ENCODE measurements around the gene EML4.

Gene EML4

DNA sequence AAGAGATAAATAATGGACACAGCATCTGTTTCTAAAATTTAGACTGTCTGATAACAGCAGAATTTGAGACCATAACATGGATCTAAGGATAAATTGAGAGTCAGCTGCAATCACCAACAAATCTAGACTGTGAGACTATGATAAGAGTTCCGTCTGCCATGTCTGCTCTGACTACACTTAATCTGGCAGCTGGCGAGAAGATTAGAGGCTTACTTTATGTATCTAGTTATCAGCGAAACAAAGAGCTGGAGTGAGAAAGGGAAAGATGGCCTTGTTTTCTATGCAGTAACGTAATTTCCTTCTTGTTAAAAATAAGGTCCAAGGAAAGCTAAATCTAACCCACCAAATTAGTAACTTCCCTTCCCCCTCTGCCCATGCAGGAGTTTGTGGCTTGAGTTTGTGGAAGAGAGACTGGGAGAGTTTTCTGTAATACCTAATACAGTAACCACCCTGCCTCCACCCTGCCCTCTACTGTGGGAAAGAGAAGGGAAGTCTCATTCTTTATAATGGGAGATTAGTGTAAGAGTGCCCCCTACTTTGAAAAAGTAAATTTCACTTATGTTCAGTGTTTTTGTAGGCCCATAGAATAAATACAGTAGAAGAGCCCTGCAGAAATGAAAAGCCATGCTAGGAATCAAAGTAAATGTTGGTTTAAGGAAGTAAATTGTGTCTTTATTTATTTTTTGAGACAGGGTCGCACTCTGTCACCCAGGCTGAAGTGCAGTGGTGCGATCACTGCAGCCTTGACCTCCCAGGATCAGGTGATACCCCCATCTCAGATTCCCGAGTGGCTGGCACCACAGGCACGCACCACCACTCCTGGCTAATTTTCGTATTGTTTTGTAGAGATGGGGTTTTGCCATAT lies 27.5 kb downstream of the EML4 start:
- peak; percentile 14 to 32 (median 27) for DNase-seq
- Mint-ChIP-seq H3K4me1 (ENCODE audit: low read depth in 2 of 2) (peaks cover 48 to 67% of the 10 kb centered on the region in 2 donors), H3K4me3 (no peak overlapping the region)

DNA sequence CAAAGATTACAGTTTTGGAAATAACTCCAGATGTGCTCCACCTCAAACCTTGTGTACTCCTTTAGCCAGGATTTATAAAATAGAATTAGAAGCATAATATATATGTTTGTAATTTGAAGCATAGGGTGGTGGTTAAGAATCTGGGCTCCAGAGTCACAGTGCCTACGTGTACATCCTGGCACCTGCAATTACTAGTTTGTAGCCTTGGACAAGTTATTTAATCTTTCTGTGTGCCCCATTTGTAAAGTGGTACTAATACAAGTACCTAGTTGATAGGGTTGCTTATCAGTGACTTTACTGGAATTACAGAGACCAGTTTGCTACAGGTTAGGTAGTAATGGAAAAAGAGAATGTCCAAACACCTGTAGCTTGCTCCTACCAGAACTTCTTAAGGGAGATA lies 28.6 kb downstream of the EML4 start:
- ATAC-seq (replicated peaks) (no peak), DNase-seq (no peak)
- Mint-ChIP-seq H3K4me3 (peak overlapping the region; percentile 2 to 24), H3K4me1 (ENCODE audit: low read depth in 2 of 2) (peaks cover 45 to 65% of the 10 kb centered on the region in 2 donors), H3K36me3 (ENCODE audit: insufficient read depth) (peaks cover 32% of the 10 kb centered on the region), H3K27me3 (no peaks in the 10 kb centered on the region), H3K27ac (peak overlapping the region; percentile 0 to 54), H3K9me3 (no peaks in the 10 kb centered on the region)

More for the DNA sequence above, 27.5 kb downstream of the EML4 start:
- Mint-ChIP-seq H3K9me3 (no peaks in the 10 kb centered on the region), H3K27ac (peak overlapping the region; percentile 18 to 49), H3K27me3 (no peaks in the 10 kb centered on the region), H3K36me3 (ENCODE audit: insufficient read depth) (peaks cover 31% of the 10 kb centered on the region)
- peak; percentile 77 for ATAC-seq (replicated peaks)

DNA sequence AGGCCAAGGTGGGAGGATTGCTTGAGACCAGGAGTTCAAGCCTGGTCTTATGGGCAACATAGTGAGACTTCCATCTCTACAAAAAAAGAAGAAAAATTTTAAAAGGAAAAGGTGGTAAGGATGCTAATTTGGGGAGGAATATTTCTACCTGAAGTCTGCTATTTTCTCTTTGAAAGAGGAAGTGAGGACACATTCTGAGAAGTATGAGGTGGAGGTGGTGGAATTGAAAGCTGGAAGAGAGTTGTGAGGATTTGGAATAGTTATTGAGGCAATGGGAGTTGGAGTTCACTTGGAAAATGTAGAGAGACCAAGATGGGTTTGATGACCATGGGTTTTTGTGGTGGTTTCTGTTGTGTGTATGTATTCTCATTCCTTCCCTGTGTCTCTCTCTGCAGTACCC lies 29.3 kb downstream of the EML4 start:
- Mint-ChIP-seq H3K9me3 (no peaks in the 10 kb centered on the region), H3K27me3 (no peaks in the 10 kb centered on the region), H3K4me1 (ENCODE audit: low read depth in 2 of 2) (peaks cover 39 to 59% of the 10 kb centered on the region in 2 donors), H3K4me3 (peak overlapping the region; percentile 2 to 24), H3K36me3 (ENCODE audit: insufficient read depth) (peaks cover 32% of the 10 kb centered on the region), H3K27ac (peak overlapping the region; percentile 0 to 54)
- no peak for ATAC-seq (replicated peaks)
- no peak for DNase-seq

DNA sequence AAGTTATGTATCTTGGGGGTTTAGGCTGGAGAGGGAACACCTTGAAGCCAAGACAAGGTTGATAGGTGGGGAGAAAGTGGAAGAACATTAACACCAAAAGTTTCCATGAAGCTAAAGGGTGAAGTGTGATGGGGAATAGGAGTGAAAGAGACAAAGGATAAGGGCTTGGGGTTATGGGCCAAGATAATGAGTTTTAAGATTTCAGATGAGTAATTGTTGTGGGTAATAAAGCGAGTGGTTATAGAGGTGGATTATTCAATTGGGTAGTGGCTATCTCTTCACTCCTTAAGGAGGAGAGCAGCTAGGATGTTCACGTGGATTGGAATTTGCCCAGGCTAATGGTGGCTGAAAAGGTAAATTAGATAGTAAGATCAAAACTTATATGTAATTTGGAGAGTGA lies 29.8 kb downstream of the EML4 start:
- no peak overlapping the region for H3K27ac Mint-ChIP-seq
- no peaks in the 10 kb centered on the region for H3K9me3 Mint-ChIP-seq
- no peak for ATAC-seq (replicated peaks)
- no peak for DNase-seq
- peak overlapping the region in 1 of 2 donors; percentile 3 for H3K4me3 Mint-ChIP-seq
- peaks cover 36 to 59% of the 10 kb centered on the region in 2 donors for H3K4me1 Mint-ChIP-seq (ENCODE audit: low read depth in 2 of 2)
- H3K36me3 Mint-ChIP-seq (ENCODE audit: insufficient read depth) = peaks cover 32% of the 10 kb centered on the region
- no peaks in the 10 kb centered on the region for H3K27me3 Mint-ChIP-seq

GRCh38 chr2:42199626-42200025 lies 30.5 kb downstream of the EML4 start:
- H3K36me3 Mint-ChIP-seq (ENCODE audit: insufficient read depth) = peaks cover 26% of the 10 kb centered on the region
- H3K27ac Mint-ChIP-seq = no peak overlapping the region
- H3K4me3 Mint-ChIP-seq = peak overlapping the region in 1 of 2 donors; percentile 3
- H3K9me3 Mint-ChIP-seq = no peaks in the 10 kb centered on the region
- DNase-seq (no peak), ATAC-seq (replicated peaks) (no peak)
- H3K27me3 Mint-ChIP-seq = no peaks in the 10 kb centered on the region
- peaks cover 34 to 53% of the 10 kb centered on the region in 2 donors for H3K4me1 Mint-ChIP-seq (ENCODE audit: low read depth in 2 of 2)

DNA sequence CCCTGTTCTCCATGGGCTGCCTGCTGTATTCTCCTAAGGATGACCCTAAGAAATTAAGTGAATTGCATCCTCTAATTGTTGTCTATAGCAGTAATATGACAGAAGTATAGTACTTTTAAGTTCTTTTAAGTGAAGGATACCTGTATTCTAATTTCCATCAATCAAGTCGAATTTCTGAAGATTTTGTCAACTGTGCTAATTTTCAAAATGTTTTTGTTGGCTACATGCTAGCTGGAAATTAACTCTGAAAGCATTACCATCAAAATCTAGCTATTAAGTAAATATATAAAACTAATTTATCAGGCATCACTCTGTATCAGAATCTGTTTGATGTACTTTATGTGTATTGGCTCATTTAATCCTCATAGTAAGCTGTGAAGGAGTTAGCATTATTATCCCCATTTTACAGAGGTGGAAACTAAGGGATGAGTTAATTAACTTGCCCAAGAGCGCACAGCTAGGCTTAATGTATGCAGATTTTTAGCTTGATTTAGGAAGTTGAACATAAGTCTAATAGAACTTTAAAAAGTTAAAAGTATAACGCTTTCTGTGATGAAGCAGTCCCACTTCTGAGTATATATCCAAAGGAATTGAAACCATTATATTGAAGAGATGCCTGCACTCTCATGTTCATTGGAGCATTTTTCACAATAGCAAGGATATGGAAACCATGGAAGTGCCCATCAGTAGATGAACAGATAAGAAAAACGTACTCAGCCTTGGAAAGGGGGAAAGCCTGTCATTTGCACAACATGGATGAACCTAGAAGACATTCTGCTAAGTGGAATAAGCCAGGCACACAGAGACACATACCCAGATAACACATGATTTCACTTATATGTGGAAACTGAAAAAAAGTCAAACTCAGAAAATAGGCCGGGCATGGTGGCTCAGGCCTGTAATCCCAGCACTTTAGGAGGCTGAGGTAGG lies 32.0 kb downstream of the EML4 start:
- DNase-seq = no peak
- H3K4me1 Mint-ChIP-seq (ENCODE audit: low read depth in 2 of 2) = peaks cover 42 to 61% of the 10 kb centered on the region in 2 donors
- peak overlapping the region in 1 of 2 donors; percentile 44 for H3K27ac Mint-ChIP-seq
- H3K9me3 Mint-ChIP-seq = no peaks in the 10 kb centered on the region
- H3K4me3 Mint-ChIP-seq = no peak overlapping the region
- ATAC-seq (replicated peaks) = no peak
- H3K27me3 Mint-ChIP-seq = no peaks in the 10 kb centered on the region
- peaks cover 29% of the 10 kb centered on the region for H3K36me3 Mint-ChIP-seq (ENCODE audit: insufficient read depth)

DNA sequence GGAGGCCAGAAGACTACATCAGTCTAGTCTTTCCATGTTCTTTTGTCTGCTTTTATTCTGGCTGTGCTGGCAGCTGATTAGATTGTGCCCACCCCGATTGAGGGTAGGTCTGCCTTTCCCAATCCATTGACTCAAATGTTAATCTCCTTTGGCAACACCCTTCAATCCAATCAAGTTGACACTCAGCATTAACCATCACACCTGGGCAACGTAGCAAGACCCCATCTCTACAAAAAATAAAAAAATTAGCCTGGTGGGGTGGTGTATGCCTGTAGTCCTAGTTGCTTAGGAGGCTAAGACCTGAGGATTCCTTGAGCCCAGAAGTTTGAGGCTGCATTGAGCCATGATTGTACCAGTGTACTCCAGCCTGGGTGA lies 33.5 kb downstream of the EML4 start:
- Mint-ChIP-seq H3K9me3 (no peaks in the 10 kb centered on the region), H3K4me3 (no peak overlapping the region), H3K27me3 (no peaks in the 10 kb centered on the region), H3K36me3 (ENCODE audit: insufficient read depth) (peaks cover 20% of the 10 kb centered on the region), H3K4me1 (ENCODE audit: low read depth in 2 of 2) (peaks cover 38 to 53% of the 10 kb centered on the region in 2 donors), H3K27ac (no peak overlapping the region)
- no peak for ATAC-seq (replicated peaks)
- no peak for DNase-seq

- H3K4me3 Mint-ChIP-seq = no peak overlapping the region
- DNase-seq (no peak), ATAC-seq (replicated peaks) (no peak)
- no peaks in the 10 kb centered on the region for H3K27me3 Mint-ChIP-seq
- peaks cover 27% of the 10 kb centered on the region for H3K36me3 Mint-ChIP-seq (ENCODE audit: insufficient read depth)
- H3K9me3 Mint-ChIP-seq = no peaks in the 10 kb centered on the region
- H3K27ac Mint-ChIP-seq = no peak overlapping the region
- peaks cover 30 to 45% of the 10 kb centered on the region in 2 donors for H3K4me1 Mint-ChIP-seq (ENCODE audit: low read depth in 2 of 2)
Observed at GRCh38 chr2:42203792-42204191, 34.6 kb downstream of the EML4 start.

DNA sequence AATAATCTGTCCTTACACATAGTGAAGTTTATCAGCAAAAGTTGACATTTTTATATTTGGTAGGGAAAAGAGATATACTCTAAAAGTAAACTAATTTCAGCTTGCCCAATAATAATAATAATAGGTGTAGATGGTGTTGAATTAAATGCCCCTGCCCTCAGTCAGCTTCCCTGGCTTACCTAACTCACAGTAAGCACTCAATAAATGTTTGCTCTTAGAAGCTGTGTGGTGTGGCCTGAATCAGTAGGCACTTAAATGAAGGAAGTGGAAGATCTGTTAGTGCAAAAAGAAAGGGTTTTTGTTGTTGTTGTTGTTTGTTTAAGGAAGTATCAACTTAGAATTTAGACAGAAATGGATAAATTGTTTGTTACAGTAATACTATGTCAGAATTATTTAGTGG lies 36.2 kb downstream of the EML4 start:
- ATAC-seq (replicated peaks) = no peak
- no peak overlapping the region for H3K4me3 Mint-ChIP-seq
- peaks cover 31% of the 10 kb centered on the region for H3K36me3 Mint-ChIP-seq (ENCODE audit: insufficient read depth)
- no peaks in the 10 kb centered on the region for H3K9me3 Mint-ChIP-seq
- DNase-seq = no peak
- H3K4me1 Mint-ChIP-seq (ENCODE audit: low read depth in 2 of 2) = peaks cover 26 to 43% of the 10 kb centered on the region in 2 donors
- H3K27ac Mint-ChIP-seq = peak overlapping the region in 1 of 2 donors; percentile 3
- H3K27me3 Mint-ChIP-seq = no peaks in the 10 kb centered on the region

DNA sequence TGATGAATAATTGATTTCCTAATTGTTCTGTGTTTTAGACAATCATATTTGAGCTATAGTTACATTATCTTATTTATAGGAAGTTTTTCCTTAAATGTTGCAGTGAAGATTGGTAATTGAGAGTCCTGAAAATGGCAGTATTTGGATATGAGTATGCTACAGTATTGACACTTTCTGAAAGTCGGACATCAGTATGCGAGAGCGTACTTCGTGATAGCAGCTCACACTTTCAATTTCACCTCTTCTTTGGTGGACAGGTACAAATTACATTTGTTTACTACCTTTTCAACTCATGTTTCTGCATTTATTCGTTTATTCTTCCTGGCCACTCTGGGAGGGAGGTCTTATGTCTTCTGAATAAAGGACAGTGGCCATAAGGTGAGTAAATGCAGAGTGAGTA lies 38.7 kb downstream of the EML4 start:
- Mint-ChIP-seq H3K9me3 (no peaks in the 10 kb centered on the region), H3K4me3 (peak overlapping the region in 1 of 2 donors; percentile 33), H3K27ac (no peak overlapping the region)

DNA sequence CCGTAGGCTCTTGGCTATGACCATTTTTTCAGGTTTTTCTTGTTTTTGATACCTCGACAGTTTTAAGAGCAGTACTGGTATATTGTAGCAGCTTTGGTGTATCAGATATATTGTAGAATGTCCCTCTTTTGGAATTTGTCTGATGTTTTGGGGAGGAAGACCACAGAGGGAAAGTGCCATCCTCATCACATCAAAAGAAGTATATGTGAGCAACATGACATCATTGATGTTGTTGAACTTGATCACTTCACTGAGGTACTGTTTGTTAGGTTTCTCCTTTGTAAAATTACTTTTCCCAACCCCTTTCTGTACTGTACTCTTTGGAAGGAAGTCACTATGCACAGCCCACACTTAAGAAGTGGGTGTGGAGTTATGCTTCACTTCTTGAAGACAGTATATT lies 41.0 kb downstream of the EML4 start:
- no peak for ATAC-seq (replicated peaks)
- Mint-ChIP-seq H3K27ac (peak overlapping the region in 1 of 2 donors; percentile 49), H3K4me3 (peak overlapping the region; percentile 26 to 39), H3K36me3 (ENCODE audit: insufficient read depth) (peaks cover 50% of the 10 kb centered on the region), H3K9me3 (no peaks in the 10 kb centered on the region), H3K27me3 (no peaks in the 10 kb centered on the region), H3K4me1 (ENCODE audit: low read depth in 2 of 2) (peaks cover 36 to 45% of the 10 kb centered on the region in 2 donors)
- DNase-seq = no peak

More for the DNA sequence above, 38.7 kb downstream of the EML4 start:
- Mint-ChIP-seq H3K27me3 (no peaks in the 10 kb centered on the region), H3K36me3 (ENCODE audit: insufficient read depth) (peaks cover 38% of the 10 kb centered on the region), H3K4me1 (ENCODE audit: low read depth in 2 of 2) (peaks cover 27 to 38% of the 10 kb centered on the region in 2 donors)
- ATAC-seq (replicated peaks) (no peak), DNase-seq (no peak)

DNA sequence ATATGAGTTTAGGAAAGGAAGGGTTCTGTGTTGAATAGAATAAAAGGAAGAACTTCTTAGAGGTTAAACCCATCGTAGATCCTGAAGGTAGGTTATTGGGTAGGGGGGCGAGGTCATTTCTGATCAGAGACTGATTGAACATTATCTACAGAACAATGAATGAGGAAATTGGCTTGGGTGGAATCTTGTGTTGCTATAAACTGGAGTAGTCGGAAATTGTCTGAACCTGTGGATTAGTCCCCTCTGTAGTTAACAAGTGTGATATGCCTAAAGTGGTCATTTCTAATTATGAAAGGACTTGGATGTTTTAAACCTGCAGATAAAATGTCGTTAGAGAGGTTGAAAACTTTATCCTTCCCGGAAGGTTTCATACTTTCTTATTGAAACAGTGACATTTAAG lies 42.1 kb downstream of the EML4 start:
- H3K4me1 Mint-ChIP-seq (ENCODE audit: low read depth in 2 of 2) = peaks cover 30 to 42% of the 10 kb centered on the region in 2 donors
- H3K27ac Mint-ChIP-seq = peak overlapping the region in 1 of 2 donors; percentile 10
- H3K9me3 Mint-ChIP-seq = no peaks in the 10 kb centered on the region
- no peak for ATAC-seq (replicated peaks)
- DNase-seq = no peak
- no peak overlapping the region for H3K4me3 Mint-ChIP-seq
- peaks cover 54% of the 10 kb centered on the region for H3K36me3 Mint-ChIP-seq (ENCODE audit: insufficient read depth)
- no peaks in the 10 kb centered on the region for H3K27me3 Mint-ChIP-seq

DNA sequence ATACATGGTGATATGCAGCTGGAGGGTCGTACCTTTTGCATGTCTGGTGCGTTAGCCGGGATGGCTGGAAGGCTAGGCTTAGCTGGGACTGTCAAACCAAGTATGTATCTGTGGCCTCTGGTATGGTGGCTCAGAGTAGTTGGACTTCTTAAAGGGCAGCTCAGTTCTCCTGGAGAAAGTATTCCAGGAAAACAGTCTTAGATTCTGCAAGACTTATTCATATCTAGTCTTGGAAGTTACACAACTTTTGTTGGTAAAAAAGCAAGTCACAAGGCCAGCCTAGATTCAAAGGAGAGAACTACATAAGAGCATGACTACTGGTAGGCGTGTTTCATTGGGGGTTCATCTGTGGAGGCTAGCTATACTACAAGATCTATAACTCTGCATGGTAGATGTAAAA lies 45.5 kb downstream of the EML4 start:
- Mint-ChIP-seq H3K27me3 (no peaks in the 10 kb centered on the region), H3K9me3 (no peaks in the 10 kb centered on the region), H3K36me3 (ENCODE audit: insufficient read depth) (peaks cover 53% of the 10 kb centered on the region), H3K4me1 (ENCODE audit: low read depth in 2 of 2) (peaks cover 35 to 60% of the 10 kb centered on the region in 2 donors), H3K27ac (no peak overlapping the region), H3K4me3 (no peak overlapping the region)
- no peak for ATAC-seq (replicated peaks)
- no peak for DNase-seq

All from effector memory CD8-positive, alpha-beta T cell (primary cell).